Liver (tissue), 3 donors: Measurements from ENCODE around the gene NAA11.

Source experiments
- CTCF ChIP-seq: fragments of 150-350 bp; IDR thresholded peaks from 2 replicates; pipeline ENCODE4 v1.5.1; 2017; ENCODE audit warnings: improper control_type of control experiment, low read depth, low read length; ENCODE audit not compliant: missing input control
- JUND ChIP-seq, 2 donors: IDR thresholded peaks; 2 replicates each; pipeline ENCODE4 v1.6.1; 2016; ENCODE audit warnings: antibody characterized with exemption in 2 of 2
- RXRA ChIP-seq, 2 donors: IDR thresholded peaks; 2 replicates each; pipeline ENCODE4 v1.6.1; 2017 to 2018; ENCODE audit warnings: antibody characterized with exemption in 2 of 2, mild to moderate bottlenecking in 1 of 2
- SP1 ChIP-seq: IDR thresholded peaks from 2 replicates; pipeline ENCODE4 v1.6.1; 2018; ENCODE audit warnings: antibody characterized with exemption, mild to moderate bottlenecking
- TAF1 ChIP-seq: conservative IDR thresholded peaks from 2 replicates; pipeline ENCODE4 v1.6.1; 2016; ENCODE audit warnings: antibody characterized with exemption, mild to moderate bottlenecking
- YY1 ChIP-seq: IDR thresholded peaks from 2 replicates; pipeline ENCODE4 v1.6.1; 2016; ENCODE audit warnings: antibody characterized with exemption, mild to moderate bottlenecking
- TF ChIP-seq, protein P1 (sequence below): IDR thresholded peaks from 2 replicates; pipeline ENCODE4 v1.6.1; 2016; ENCODE audit warnings: antibody characterized with exemption
- TF ChIP-seq, protein P2 (sequence below): IDR thresholded peaks from 2 replicates; pipeline ENCODE4 v1.6.1; 2016; ENCODE audit warnings: antibody characterized with exemption
- TF ChIP-seq, protein P3 (sequence below): IDR thresholded peaks from 2 replicates; pipeline ENCODE4 v1.6.1; 2016; ENCODE audit warnings: antibody characterized with exemption
- donor health status: healthy.
- donor health status: healthy.

GRCh38 chr4:79317711-79318110 lies 8.2 kb downstream of the NAA11 start:
- TF ChIP-seq, protein P1, sequence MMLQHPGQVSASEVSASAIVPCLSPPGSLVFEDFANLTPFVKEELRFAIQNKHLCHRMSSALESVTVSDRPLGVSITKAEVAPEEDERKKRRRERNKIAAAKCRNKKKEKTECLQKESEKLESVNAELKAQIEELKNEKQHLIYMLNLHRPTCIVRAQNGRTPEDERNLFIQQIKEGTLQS: no peak
- no peak for TF ChIP-seq CTCF
- no peak for TF ChIP-seq RXRA (IDR thresholded peaks at IDR 0.05)
- TF ChIP-seq SP1: no peak
- TF ChIP-seq YY1: no peak
- TF ChIP-seq, protein P2, sequence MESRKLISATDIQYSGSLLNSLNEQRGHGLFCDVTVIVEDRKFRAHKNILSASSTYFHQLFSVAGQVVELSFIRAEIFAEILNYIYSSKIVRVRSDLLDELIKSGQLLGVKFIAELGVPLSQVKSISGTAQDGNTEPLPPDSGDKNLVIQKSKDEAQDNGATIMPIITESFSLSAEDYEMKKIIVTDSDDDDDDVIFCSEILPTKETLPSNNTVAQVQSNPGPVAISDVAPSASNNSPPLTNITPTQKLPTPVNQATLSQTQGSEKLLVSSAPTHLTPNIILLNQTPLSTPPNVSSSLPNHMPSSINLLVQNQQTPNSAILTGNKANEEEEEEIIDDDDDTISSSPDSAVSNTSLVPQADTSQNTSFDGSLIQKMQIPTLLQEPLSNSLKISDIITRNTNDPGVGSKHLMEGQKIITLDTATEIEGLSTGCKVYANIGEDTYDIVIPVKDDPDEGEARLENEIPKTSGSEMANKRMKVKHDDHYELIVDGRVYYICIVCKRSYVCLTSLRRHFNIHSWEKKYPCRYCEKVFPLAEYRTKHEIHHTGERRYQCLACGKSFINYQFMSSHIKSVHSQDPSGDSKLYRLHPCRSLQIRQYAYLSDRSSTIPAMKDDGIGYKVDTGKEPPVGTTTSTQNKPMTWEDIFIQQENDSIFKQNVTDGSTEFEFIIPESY: no peak
- no peak for TF ChIP-seq JUND (IDR thresholded peaks at IDR 0.05)
- no peak for TF ChIP-seq TAF1
- TF ChIP-seq, protein P3, sequence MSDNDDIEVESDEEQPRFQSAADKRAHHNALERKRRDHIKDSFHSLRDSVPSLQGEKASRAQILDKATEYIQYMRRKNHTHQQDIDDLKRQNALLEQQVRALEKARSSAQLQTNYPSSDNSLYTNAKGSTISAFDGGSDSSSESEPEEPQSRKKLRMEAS: no peak
